PC-3 (cell line): Measurements from ENCODE around the gene ZNF318.

ENCODE experiments used
- EZH2 ChIP-seq: fragments of 300-600 bp; sonication (generic); IDR thresholded peaks from one replicate; pipeline ENCODE4 v1.6.1; 2017; ENCODE audit warnings: antibody characterized with exemption, mild to moderate bottlenecking, low read length; ENCODE audit not compliant: unreplicated experiment
- TF ChIP-seq, protein P1 (sequence below): fragments of 300-600 bp; sonication (generic); conservative IDR thresholded peaks from 2 replicates; pipeline ENCODE4 v1.5.1; 2017; ENCODE audit warnings: antibody characterized with exemption, low read depth, mild to moderate bottlenecking, low read length

DNA sequence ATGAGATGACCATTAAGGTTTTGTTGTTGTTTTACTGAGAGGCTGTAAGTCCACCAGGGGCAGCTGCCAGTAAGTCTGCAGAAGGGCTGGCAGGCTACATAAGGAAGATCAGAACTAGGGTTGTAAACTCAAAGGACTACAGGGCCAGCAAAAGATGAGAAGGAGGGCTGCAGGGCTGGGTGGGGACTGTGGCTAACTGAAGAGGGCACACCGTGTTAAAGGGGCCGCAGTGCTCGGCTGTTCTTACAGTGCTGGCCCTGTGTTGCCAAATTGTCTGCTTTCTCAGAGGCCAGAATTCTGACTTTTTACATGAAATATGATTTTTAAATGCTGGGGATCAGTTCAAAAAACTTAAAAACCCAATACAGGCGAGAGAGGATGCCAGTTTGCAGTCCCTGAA is 25.5 kb upstream of the ZNF318 start:
- TF ChIP-seq, protein P1, sequence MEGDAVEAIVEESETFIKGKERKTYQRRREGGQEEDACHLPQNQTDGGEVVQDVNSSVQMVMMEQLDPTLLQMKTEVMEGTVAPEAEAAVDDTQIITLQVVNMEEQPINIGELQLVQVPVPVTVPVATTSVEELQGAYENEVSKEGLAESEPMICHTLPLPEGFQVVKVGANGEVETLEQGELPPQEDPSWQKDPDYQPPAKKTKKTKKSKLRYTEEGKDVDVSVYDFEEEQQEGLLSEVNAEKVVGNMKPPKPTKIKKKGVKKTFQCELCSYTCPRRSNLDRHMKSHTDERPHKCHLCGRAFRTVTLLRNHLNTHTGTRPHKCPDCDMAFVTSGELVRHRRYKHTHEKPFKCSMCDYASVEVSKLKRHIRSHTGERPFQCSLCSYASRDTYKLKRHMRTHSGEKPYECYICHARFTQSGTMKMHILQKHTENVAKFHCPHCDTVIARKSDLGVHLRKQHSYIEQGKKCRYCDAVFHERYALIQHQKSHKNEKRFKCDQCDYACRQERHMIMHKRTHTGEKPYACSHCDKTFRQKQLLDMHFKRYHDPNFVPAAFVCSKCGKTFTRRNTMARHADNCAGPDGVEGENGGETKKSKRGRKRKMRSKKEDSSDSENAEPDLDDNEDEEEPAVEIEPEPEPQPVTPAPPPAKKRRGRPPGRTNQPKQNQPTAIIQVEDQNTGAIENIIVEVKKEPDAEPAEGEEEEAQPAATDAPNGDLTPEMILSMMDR: no peak
- no peak for TF ChIP-seq EZH2
